C4-2B (cell line): ENCODE results near the gene SMIM13.

Source experiments
- H3K27ac ChIP-seq: fragments of 450-650 bp; 2 replicates; pipeline ENCODE4 v1.5.1; 2017
- CTCF ChIP-seq: fragments of 450-650 bp; conservative IDR thresholded peaks from 2 replicates; pipeline ENCODE4 v1.5.1; 2017; ENCODE audit warnings: mild to moderate bottlenecking
- ZFX ChIP-seq: fragments of 450-650 bp; IDR thresholded peaks from 2 replicates; pipeline ENCODE4 v1.6.1; 2017

Gene SMIM13

GRCh38 chr6:11055127-11055627 is 38.5 kb upstream of the SMIM13 start:
- TF ChIP-seq ZFX (no peak), CTCF (no peak)
- H3K27ac ChIP-seq: no peak overlapping the region

GRCh38 chr6:11056871-11057270 is 36.8 kb upstream of the SMIM13 start:
- TF ChIP-seq ZFX (no peak), CTCF (no peak)
- H3K27ac ChIP-seq: peak overlapping the region; percentile 36

GRCh38 chr6:11058406-11058805 is 35.2 kb upstream of the SMIM13 start:
- TF ChIP-seq CTCF (no peak), ZFX (no peak)
- H3K27ac ChIP-seq: peak overlapping the region; percentile 15; the same call in 1 of the 2 replicates

- TF ChIP-seq ZFX (no peak), CTCF (no peak)
- no peak overlapping the region for H3K27ac ChIP-seq
These were observed 31.6 kb upstream of the SMIM13 start for GRCh38 chr6:11062083-11062482.

- TF ChIP-seq CTCF (no peak), ZFX (no peak)
- no peak overlapping the region for H3K27ac ChIP-seq
These were observed 30.9 kb upstream of the SMIM13 start for GRCh38 chr6:11062715-11063114.

GRCh38 chr6:11064836-11065235 is 28.8 kb upstream of the SMIM13 start:
- no peak overlapping the region for H3K27ac ChIP-seq
- no peak for TF ChIP-seq ZFX

GRCh38 chr6:11065436-11066202 is 28.0 kb upstream of the SMIM13 start:
- TF ChIP-seq ZFX (no peak), CTCF (no peak)
- peak overlapping the region; percentile 24; the same call in 1 of the 2 replicates for H3K27ac ChIP-seq
